RKO (cell line): ENCODE measurements around the gene IRF2BPL.

Experiments
- DNase-seq: peaks from one replicate; pipeline ENCODE4 v3.0.0-alpha.2; 2016; ENCODE audit warnings: low spot score

Gene IRF2BPL

GRCh38 chr14:77028384-77029231, at the start of gene IRF2BPL:
Gene IRF2BPL, minus strand, starts transcription at chr14:77028708. Its CDS starts 916 bp downstream, at chr14:77027792.
- DNase-seq = peak; percentile 97

- DNase-seq = no peak
Observed at GRCh38 chr14:77077040-77077439, 48.5 kb upstream of the IRF2BPL start.

- no peak for DNase-seq
Observed at GRCh38 chr14:77076113-77076631, 47.7 kb upstream of the IRF2BPL start.

GRCh38 chr14:77074969-77075368, 46.5 kb upstream of the IRF2BPL start:
- no peak for DNase-seq

- no peak for DNase-seq
Observed at GRCh38 chr14:77071938-77072388, 43.5 kb upstream of the IRF2BPL start.

GRCh38 chr14:77069551-77069950, 41.0 kb upstream of the IRF2BPL start:
- DNase-seq = no peak

GRCh38 chr14:77068517-77069200, 40.2 kb upstream of the IRF2BPL start:
- DNase-seq = no peak

GRCh38 chr14:77067632-77068516, 39.4 kb upstream of the IRF2BPL start:
- DNase-seq = peak; percentile 69

GRCh38 chr14:77066578-77067172, 38.2 kb upstream of the IRF2BPL start:
- no peak for DNase-seq

- no peak for DNase-seq
Observed at GRCh38 chr14:77065851-77066577, 37.5 kb upstream of the IRF2BPL start.

GRCh38 chr14:77064521-77065178, 36.1 kb upstream of the IRF2BPL start:
- no peak for DNase-seq

GRCh38 chr14:77063571-77064171, 35.2 kb upstream of the IRF2BPL start:
- DNase-seq = no peak

GRCh38 chr14:77062261-77062660, 33.8 kb upstream of the IRF2BPL start:
- no peak for DNase-seq

- no peak for DNase-seq
Observed at GRCh38 chr14:77061630-77062257, 33.2 kb upstream of the IRF2BPL start.

- DNase-seq = peak; percentile 84
Observed at GRCh38 chr14:77059276-77059915, 30.9 kb upstream of the IRF2BPL start.

- no peak for DNase-seq
Observed at GRCh38 chr14:77058785-77059184, 30.3 kb upstream of the IRF2BPL start.

GRCh38 chr14:77058117-77058516, 29.6 kb upstream of the IRF2BPL start:
- DNase-seq = no peak

- no peak for DNase-seq
Observed at GRCh38 chr14:77055981-77056380, 27.5 kb upstream of the IRF2BPL start.

- no peak for DNase-seq
Observed at GRCh38 chr14:77055306-77055705, 26.8 kb upstream of the IRF2BPL start.
